Thyroid gland (tissue), 4 donors: ENCODE data around the gene PEPD. TPM values are rescaled to one million over a fixed set of nuclear protein-coding genes. Genes with fewer than 3 reads are reported as not detected.
A peak's percentile ranks its signal among the peaks of the same experiment; 100 is the strongest.

ENCODE experiments used
- DNase-seq, 2 donors: peaks; one replicate each; pipeline ENCODE4 v3.0.0-alpha.2; 2019
- H3K27ac ChIP-seq, 3 donors: fragments of 200-600 bp; sonication (generic); 1 replicate in 2 of 3; 2 replicates in 1 of 3; pipeline ENCODE4 v1.5.1; 2016 to 2019; ENCODE audit warnings: mild to moderate bottlenecking in 1 of 3, moderate library complexity in 1 of 3
- H3K27me3 ChIP-seq: fragments of 200-600 bp; sonication (generic); one replicate; pipeline ENCODE4 v1.5.1; 2019
- H3K36me3 ChIP-seq, 2 donors: fragments of 200-600 bp; sonication (generic); one replicate each; pipeline ENCODE4 v1.5.1; 2016 to 2019
- H3K4me1 ChIP-seq, 2 donors: fragments of 200-600 bp; sonication (generic); one replicate each; pipeline ENCODE4 v1.5.1; 2017 to 2019
- H3K4me3 ChIP-seq, 3 donors: fragments of 200-600 bp; sonication (generic); replicated peaks in 1 of 3; 1 replicate in 2 of 3; 2 replicates in 1 of 3; pipeline ENCODE4 v1.5.1; 2016; ENCODE audit warnings: mild to moderate bottlenecking in 1 of 3
- H3K9me3 ChIP-seq: fragments of 200-600 bp; sonication (generic); one replicate; pipeline ENCODE4 v1.5.1; 2017
- POLR2A ChIP-seq, 2 donors: fragments of 450-650 bp; IDR thresholded peaks; one replicate each; pipeline ENCODE4 v1.6.1; 2017; ENCODE audit warnings: antibody characterized with exemption in 2 of 2, mild to moderate bottlenecking in 2 of 2, moderate library complexity in 1 of 2
- WGBS, 2 donors: methylation state at CpG; one replicate each; pipeline ENCODE4 v1.1.5; 2017; 5-methylcytosine and 5-hydroxymethylcytosine counted together
- intact Hi-C: fragments of 100-400 bp; cut with DNase I; formaldehyde crosslinking; loops from one replicate; pipeline ENCODE4 v1.15.1; 2023
- total RNA-seq, 4 donors: library from RNA; depleted of rRNA; stranded (reverse); fragments of >200 nt; gene quantifications; one replicate each; pipeline ENCODE4 v1.2.3, GENCODE V29; 2016
- TF ChIP-seq, protein P1 (sequence below), 6 experiments: fragments of 200-600 bp in 3 of 6; fragments of 450-650 bp in 3 of 6; sonication (generic) in 3 of 6; IDR thresholded peaks; one replicate each; pipeline ENCODE4 v1.5.1; 2016 to 2019; ENCODE audit warnings: antibody characterized with exemption in 6 of 6, mild to moderate bottlenecking in 2 of 6, inconsistent platforms in 1 of 6, moderate library complexity in 1 of 6

Gene PEPD
- total RNA-seq, 4 donors from 2014 or later, result 76.8 to 121 (median 102) TPM

DNA sequence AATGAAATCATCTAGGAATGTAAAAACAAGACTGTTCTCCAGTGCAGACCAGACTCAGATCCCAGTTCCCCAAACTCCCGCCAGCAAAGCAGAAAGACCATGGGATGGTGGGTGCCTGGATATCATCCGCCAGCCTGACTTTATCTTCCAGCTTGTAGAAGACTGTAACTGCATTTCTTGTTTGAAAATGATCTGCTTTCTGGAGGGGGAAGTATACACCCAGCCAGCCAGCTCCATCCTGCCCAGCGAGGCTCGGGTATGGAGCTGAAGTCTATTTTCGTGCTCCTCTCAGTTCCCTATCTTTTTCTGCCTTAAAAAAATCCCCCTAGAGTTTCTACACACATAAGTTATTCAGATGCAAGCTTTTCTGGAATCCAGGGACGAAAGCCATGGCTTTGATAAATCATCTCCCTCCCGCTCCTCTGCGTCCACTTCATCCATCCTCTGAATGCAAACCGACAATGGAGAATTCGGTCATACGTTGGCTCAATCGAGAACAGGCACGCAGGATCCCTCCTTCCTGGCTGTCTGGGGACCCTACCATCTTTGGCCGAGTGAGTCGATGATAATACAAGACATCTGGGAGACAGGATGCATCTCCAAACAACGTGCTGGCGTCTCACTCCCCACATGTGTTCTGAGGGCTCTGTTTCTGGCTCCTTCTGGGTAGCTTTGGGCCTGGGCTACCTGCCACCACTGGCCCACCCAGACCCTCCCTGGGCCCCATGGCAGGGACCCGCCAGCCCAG lies 116.9 kb downstream of the PEPD start:
- no peaks in the 10 kb centered on the region for H3K36me3 ChIP-seq
- peaks cover 0 to 3% of the 10 kb centered on the region in 2 donors for H3K4me1 ChIP-seq
- TF ChIP-seq, protein P1, sequence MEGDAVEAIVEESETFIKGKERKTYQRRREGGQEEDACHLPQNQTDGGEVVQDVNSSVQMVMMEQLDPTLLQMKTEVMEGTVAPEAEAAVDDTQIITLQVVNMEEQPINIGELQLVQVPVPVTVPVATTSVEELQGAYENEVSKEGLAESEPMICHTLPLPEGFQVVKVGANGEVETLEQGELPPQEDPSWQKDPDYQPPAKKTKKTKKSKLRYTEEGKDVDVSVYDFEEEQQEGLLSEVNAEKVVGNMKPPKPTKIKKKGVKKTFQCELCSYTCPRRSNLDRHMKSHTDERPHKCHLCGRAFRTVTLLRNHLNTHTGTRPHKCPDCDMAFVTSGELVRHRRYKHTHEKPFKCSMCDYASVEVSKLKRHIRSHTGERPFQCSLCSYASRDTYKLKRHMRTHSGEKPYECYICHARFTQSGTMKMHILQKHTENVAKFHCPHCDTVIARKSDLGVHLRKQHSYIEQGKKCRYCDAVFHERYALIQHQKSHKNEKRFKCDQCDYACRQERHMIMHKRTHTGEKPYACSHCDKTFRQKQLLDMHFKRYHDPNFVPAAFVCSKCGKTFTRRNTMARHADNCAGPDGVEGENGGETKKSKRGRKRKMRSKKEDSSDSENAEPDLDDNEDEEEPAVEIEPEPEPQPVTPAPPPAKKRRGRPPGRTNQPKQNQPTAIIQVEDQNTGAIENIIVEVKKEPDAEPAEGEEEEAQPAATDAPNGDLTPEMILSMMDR (IDR thresholded peaks at IDR 0.05), result no peak
- TF ChIP-seq POLR2A (IDR thresholded peaks at IDR 0.05), result no peak
- WGBS, 2 donors, result 86 to 89% methylated on average over 18 of the region's 18 CpGs
- no peak overlapping the region for H3K27ac ChIP-seq
- peak in 1 of 2 donors; percentile 1 for DNase-seq
- H3K9me3 ChIP-seq, result no peaks in the 10 kb centered on the region
- no peak overlapping the region for H3K4me3 ChIP-seq
- intact Hi-C loops, result no loop called here
- H3K27me3 ChIP-seq, result no peaks in the 10 kb centered on the region

DNA sequence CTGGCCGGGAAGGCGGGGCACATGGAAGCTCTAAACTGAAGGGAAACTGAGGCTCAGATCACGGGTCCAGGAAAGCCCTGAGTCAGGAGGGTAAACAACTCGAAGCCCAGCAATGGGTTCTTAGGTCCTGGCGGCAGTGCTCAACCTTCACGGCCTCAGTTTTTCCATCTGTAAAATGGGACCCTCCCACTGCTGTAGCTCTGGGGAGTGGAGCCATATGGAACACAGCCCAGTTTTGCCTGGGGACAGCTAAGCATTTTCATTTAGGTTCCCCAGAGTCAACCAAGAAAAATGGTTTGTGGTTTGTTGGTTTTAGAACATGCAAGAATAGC lies 117.7 kb downstream of the PEPD start:
- Histone ChIP-seq H3K9me3 (no peaks in the 10 kb centered on the region), H3K4me1 (peaks cover 0 to 7% of the 10 kb centered on the region in 2 donors), H3K27me3 (no peaks in the 10 kb centered on the region), H3K36me3 (no peaks in the 10 kb centered on the region), H3K27ac (no peak overlapping the region), H3K4me3 (no peak overlapping the region)
- TF ChIP-seq, protein P1 (IDR thresholded peaks at IDR 0.05), result no peak
- TF ChIP-seq POLR2A (IDR thresholded peaks at IDR 0.05), result no peak
- DNase-seq, result no peak
- WGBS, 2 donors, result 90 to 96% methylated on average over 6 of the region's 6 CpGs
- intact Hi-C loops, result no loop called here

DNA sequence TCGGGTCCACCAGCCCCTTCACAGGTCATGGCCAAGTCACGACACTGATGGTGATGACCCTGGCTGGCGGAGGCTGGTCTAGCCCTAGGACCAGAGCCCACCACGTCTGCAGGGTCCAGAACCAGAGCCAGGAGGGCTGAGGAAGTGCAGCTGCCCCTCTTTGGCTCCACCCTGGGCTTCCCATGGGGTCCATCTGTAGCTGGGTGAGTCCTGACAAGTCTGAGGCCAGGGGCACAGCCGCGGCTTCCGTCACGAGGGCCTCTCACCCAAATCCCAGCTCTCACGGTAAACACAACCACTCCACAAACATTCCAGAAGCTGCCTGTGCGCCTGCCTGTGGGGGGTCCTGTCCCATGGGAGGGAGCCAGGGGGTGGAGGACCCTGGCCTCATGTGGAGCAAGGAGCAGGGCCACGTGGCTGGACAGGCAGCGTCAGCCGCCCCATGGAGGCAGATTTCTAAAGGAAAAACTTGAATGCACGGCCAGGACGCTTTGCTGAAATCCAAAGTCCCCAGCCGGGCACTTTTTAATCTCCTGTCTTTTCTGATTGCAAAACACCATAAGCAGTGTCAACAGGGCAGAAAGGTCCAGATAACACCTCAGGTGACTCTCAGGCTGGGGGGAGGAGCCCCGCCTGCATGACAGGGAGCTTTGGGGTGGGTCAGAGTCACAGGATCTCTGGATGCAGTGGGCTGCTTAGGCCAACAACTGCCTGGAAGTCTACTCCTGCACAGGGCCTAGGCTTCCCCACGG lies 118.2 kb downstream of the PEPD start:
- intact Hi-C loops, result no loop called here
- peaks cover 0 to 7% of the 10 kb centered on the region in 2 donors for H3K4me1 ChIP-seq
- TF ChIP-seq POLR2A (IDR thresholded peaks at IDR 0.05), result no peak
- TF ChIP-seq, protein P1 (IDR thresholded peaks at IDR 0.05), result no peak

DNA sequence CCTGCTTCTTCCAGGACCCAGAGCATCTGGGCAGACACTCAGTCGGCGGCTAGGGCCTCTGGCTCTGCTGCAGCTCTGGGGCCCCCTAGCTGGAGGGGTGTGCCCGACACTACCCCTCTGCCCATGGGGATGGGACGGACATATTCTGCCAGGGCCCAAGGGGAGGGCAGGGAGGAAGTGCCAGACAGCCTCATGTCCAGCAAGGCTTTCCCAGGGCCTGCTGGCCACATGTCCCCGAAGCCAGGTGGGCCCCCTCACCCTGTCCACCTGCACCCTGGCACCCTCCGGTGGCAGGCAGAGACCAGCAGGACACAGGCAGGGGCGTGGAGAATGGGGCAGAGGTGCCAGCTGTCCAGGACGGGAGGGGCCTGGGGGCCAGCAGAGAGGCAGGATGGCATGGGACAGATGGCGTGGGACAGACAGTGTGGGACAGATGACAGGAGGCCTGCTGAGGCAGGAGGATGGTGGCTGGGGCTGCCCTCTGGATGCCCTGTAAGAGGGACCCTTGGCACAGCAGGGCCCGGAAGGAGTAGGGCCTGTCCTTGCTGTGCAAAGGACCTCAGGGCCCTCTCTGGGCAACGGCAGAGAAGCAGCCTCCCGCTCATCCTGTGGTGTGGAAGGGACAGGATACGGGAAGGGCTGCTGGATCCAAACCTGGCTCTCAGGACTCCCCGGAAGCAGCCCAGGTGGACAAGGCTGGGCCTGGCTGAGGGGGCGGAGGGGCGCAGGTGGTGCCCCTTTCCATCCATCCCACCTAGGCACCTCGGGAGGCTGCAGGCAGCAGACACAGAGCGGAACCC lies 119.0 kb downstream of the PEPD start:
- H3K27me3 ChIP-seq, result no peaks in the 10 kb centered on the region
- H3K4me1 ChIP-seq, result peaks cover 0 to 8% of the 10 kb centered on the region in 2 donors
- 92 to 96% methylated on average over 7 to 15 of the region's 18 CpGs for WGBS, 2 donors
- no peaks in the 10 kb centered on the region for H3K9me3 ChIP-seq
- H3K36me3 ChIP-seq, result no peaks in the 10 kb centered on the region
- intact Hi-C loops, result no loop called here
- H3K27ac ChIP-seq, result no peak overlapping the region
- TF ChIP-seq, protein P1 (IDR thresholded peaks at IDR 0.05), result no peak
- TF ChIP-seq POLR2A (IDR thresholded peaks at IDR 0.05), result no peak
- peak in 1 of 2 donors; percentile 4 for DNase-seq
- no peak overlapping the region for H3K4me3 ChIP-seq

More for the DNA sequence above, 118.2 kb downstream of the PEPD start:
- no peaks in the 10 kb centered on the region for H3K36me3 ChIP-seq
- no peaks in the 10 kb centered on the region for H3K9me3 ChIP-seq
- 81 to 94% methylated on average over 8 to 14 of the region's 18 CpGs for WGBS, 2 donors
- no peaks in the 10 kb centered on the region for H3K27me3 ChIP-seq
- no peak overlapping the region for H3K4me3 ChIP-seq
- H3K27ac ChIP-seq, result no peak overlapping the region
- no peak for DNase-seq
